IPS-20b (cell line): ENCODE data around the gene TEN1.

Experiments
- H3K27ac ChIP-seq: one replicate; pipeline ENCODE4 v1.5.1; 2013; ENCODE audit warnings: low read length
- H3K27me3 ChIP-seq: 2 replicates; pipeline ENCODE4 v1.6.1; 2013; ENCODE audit warnings: mild to moderate bottlenecking, low read length, inconsistent platforms; ENCODE audit not compliant: insufficient read depth
- H3K36me3 ChIP-seq: 2 replicates; pipeline ENCODE4 v1.6.1; 2013; ENCODE audit warnings: low read depth, mild to moderate bottlenecking, inconsistent platforms, low read length, moderate library complexity; ENCODE audit not compliant: insufficient read depth
- H3K4me1 ChIP-seq: 2 replicates; pipeline ENCODE4 v1.6.1; 2013; ENCODE audit warnings: mild to moderate bottlenecking, control low read depth, inconsistent platforms, low read length, moderate library complexity; ENCODE audit not compliant: insufficient read depth
- H3K4me3 ChIP-seq: 2 replicates; pipeline ENCODE4 v1.5.1; 2013; ENCODE audit warnings: mild to moderate bottlenecking, low read length, inconsistent platforms
- H3K9ac ChIP-seq: 2 replicates; pipeline ENCODE4 v1.6.1; 2013; ENCODE audit warnings: low read depth, mild to moderate bottlenecking, inconsistent platforms, low read length, moderate library complexity
- H3K9me3 ChIP-seq: 2 replicates; pipeline ENCODE4 v1.6.1; 2013; ENCODE audit warnings: mild to moderate bottlenecking, low read depth, low read length, inconsistent platforms; ENCODE audit not compliant: insufficient read depth

The TEN1 gene

GRCh38 chr17:76022973-76023899 lies 44.2 kb downstream of the TEN1 start:
- Histone ChIP-seq H3K27ac (no peak overlapping the region), H3K36me3 (no peaks in the 10 kb centered on the region), H3K4me1 (no peaks in the 10 kb centered on the region), H3K27me3 (no peaks in the 10 kb centered on the region), H3K4me3 (no peak overlapping the region), H3K9ac (no peak overlapping the region), H3K9me3 (no peaks in the 10 kb centered on the region)

- no peak overlapping the region for H3K27ac ChIP-seq
- H3K27me3 ChIP-seq: no peaks in the 10 kb centered on the region
- H3K4me3 ChIP-seq: no peak overlapping the region
- no peaks in the 10 kb centered on the region for H3K9me3 ChIP-seq
- no peaks in the 10 kb centered on the region for H3K36me3 ChIP-seq
- no peak overlapping the region for H3K9ac ChIP-seq
- H3K4me1 ChIP-seq: no peaks in the 10 kb centered on the region
Observed at GRCh38 chr17:76023900-76024237, 44.8 kb downstream of the TEN1 start.

DNA sequence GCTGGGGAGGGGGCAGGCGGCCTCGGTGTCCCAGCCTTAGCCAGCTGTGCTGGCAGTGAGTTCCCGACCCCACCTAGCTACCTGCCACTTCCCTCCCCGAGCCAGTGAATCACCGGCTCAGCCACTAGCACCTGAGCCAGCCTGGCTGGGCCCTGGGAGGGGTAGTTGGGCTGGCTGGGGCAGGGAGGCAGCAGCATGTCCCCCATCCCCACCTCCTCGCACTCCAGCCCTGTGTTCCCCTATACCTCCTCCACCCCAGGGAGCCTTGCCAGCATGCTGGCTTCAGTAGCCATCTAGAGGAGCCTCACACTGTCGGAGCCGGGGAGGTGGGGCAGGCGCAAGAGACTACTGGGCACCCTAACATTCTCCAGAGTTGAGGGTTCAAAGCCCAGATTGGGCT lies 45.3 kb downstream of the TEN1 start:
- Histone ChIP-seq H3K36me3 (no peaks in the 10 kb centered on the region), H3K4me1 (no peaks in the 10 kb centered on the region; the same call in 1 of the 2 replicates), H3K4me3 (no peak overlapping the region), H3K9me3 (no peaks in the 10 kb centered on the region), H3K9ac (no peak overlapping the region), H3K27me3 (no peaks in the 10 kb centered on the region), H3K27ac (no peak overlapping the region)

GRCh38 chr17:76025294-76025693 lies 46.3 kb downstream of the TEN1 start:
- no peak overlapping the region for H3K27ac ChIP-seq
- H3K4me1 ChIP-seq: peaks cover 3% of the 10 kb centered on the region; the same call in 1 of the 2 replicates
- H3K36me3 ChIP-seq: no peaks in the 10 kb centered on the region
- H3K27me3 ChIP-seq: no peaks in the 10 kb centered on the region
- H3K4me3 ChIP-seq: no peak overlapping the region
- H3K9ac ChIP-seq: no peak overlapping the region
- no peaks in the 10 kb centered on the region for H3K9me3 ChIP-seq

- Histone ChIP-seq H3K27me3 (no peaks in the 10 kb centered on the region), H3K36me3 (no peaks in the 10 kb centered on the region), H3K4me1 (peaks cover 3% of the 10 kb centered on the region; the same call in 1 of the 2 replicates), H3K9ac (no peak overlapping the region), H3K27ac (no peak overlapping the region), H3K4me3 (no peak overlapping the region), H3K9me3 (no peaks in the 10 kb centered on the region)
Observed at GRCh38 chr17:76026714-76027158, 47.7 kb downstream of the TEN1 start.

- no peak within 1 kb of the TSS for H3K4me3 ChIP-seq
- no peaks in the 10 kb centered on the region for H3K9me3 ChIP-seq
- H3K36me3 ChIP-seq: no peaks in the 10 kb centered on the region
- peaks cover 3% of the 10 kb centered on the region; the same call in 1 of the 2 replicates for H3K4me1 ChIP-seq
- H3K9ac ChIP-seq: no peak within 1 kb of the TSS
- H3K27ac ChIP-seq: no peak within 1 kb of the TSS
- H3K27me3 ChIP-seq: no peaks in the 10 kb centered on the region
Observed at GRCh38 chr17:76027159-76027839, 48.3 kb downstream of the TEN1 start, which contains the start of gene EVPL. Gene EVPL, minus strand, starts transcription at chr17:76027306. Its CDS starts 108 bp downstream, at chr17:76027198.

DNA sequence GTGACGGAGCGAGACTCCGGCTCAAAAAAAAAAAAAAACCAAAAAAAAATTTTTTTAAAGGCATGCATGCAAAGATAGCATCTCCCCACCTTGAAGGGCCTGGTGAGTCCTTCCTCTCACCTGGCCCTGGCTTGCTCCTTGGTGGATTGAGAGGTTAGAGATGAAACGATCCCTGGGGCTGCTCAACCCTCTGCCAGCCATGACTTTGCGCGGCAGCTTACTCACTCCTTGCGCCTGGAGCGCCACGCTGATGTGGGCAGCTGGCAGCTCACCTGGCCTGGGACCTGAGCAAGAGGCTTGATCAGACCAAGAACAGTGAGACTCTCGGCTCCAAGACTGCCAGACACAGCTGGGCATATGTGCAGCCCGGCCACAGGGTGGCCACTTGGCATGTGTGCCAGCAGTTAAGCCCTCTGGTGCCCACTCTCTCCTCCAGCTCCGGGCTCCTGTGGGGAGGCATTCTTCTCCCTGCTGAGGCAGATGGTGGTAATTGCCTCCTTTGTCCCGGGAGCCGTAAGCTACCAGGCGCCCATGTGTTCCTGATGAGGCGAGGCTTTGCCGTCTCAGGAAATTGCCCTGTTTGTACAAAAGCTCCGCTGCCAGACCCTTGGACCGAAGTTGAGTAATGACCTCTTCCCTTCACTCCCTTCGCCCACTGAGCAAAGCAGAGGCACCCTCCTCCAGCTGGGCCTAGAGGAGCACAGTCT lies 53.2 kb downstream of the TEN1 start:
- H3K4me1 ChIP-seq: peaks cover 8% of the 10 kb centered on the region; the same call in 1 of the 2 replicates
- no peaks in the 10 kb centered on the region for H3K27me3 ChIP-seq
- no peak overlapping the region for H3K9ac ChIP-seq
- no peaks in the 10 kb centered on the region for H3K9me3 ChIP-seq
- no peaks in the 10 kb centered on the region for H3K36me3 ChIP-seq
- no peak overlapping the region for H3K4me3 ChIP-seq
- no peak overlapping the region for H3K27ac ChIP-seq

DNA sequence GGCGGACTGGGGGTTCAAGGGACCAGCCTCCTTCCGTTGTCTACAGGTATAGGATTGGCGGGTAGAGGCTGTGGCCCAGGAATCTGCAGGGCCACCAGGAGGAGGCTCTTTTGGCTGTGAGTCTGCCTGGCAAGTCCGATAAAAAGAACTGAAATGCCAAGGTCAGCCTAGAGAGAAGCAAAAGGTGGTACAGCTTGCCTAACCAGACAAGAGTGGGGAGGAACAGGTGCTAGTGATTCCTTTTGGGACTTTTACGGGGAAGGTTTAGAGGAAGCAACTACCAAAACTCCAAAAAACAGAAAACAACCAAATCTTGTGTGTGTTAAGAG lies 53.7 kb downstream of the TEN1 start:
- Histone ChIP-seq H3K9me3 (no peaks in the 10 kb centered on the region), H3K9ac (no peak overlapping the region), H3K36me3 (peaks cover 3% of the 10 kb centered on the region; the same call in 1 of the 2 replicates), H3K4me3 (no peak overlapping the region), H3K27ac (no peak overlapping the region), H3K4me1 (peaks cover 8% of the 10 kb centered on the region; the same call in 1 of the 2 replicates), H3K27me3 (no peaks in the 10 kb centered on the region)

GRCh38 chr17:76033139-76033538 lies 54.1 kb downstream of the TEN1 start:
- no peak overlapping the region for H3K4me3 ChIP-seq
- no peak overlapping the region for H3K27ac ChIP-seq
- no peak overlapping the region for H3K9ac ChIP-seq
- H3K36me3 ChIP-seq: peaks cover 6% of the 10 kb centered on the region
- H3K9me3 ChIP-seq: no peaks in the 10 kb centered on the region
- no peaks in the 10 kb centered on the region for H3K27me3 ChIP-seq
- peaks cover 8% of the 10 kb centered on the region; the same call in 1 of the 2 replicates for H3K4me1 ChIP-seq

GRCh38 chr17:76034428-76035350 lies 55.6 kb downstream of the TEN1 start:
- peaks cover 7% of the 10 kb centered on the region; the same call in 1 of the 2 replicates for H3K4me1 ChIP-seq
- H3K4me3 ChIP-seq: no peak overlapping the region
- H3K9ac ChIP-seq: no peak overlapping the region
- H3K9me3 ChIP-seq: no peaks in the 10 kb centered on the region
- H3K27ac ChIP-seq: no peak overlapping the region
- H3K36me3 ChIP-seq: peaks cover 22% of the 10 kb centered on the region
- no peaks in the 10 kb centered on the region for H3K27me3 ChIP-seq
